Mammary epithelial cell (primary cell): ENCODE measurements around the gene DOCK6.

Source experiments
- EZH2 ChIP-seq: IDR thresholded peaks from 2 replicates; pipeline ENCODE4 v1.6.1; 2012; ENCODE audit warnings: low read length, inconsistent platforms, borderline replicate concordance
- TF ChIP-seq, protein P1 (sequence below), 2 donors: IDR thresholded peaks in 1 of 2; conservative IDR thresholded peaks in 1 of 2; 2 replicates each; pipeline ENCODE4 v1.5.1; 2011 to 2012; ENCODE audit warnings: inconsistent platforms in 2 of 2, low read length in 2 of 2, mild to moderate bottlenecking in 2 of 2, control low read depth in 1 of 2, low read depth in 1 of 2; ENCODE audit not compliant: insufficient read depth in 1 of 2; ENCODE audit errors: extremely low read depth in 1 of 2

- TF ChIP-seq, protein P1, sequence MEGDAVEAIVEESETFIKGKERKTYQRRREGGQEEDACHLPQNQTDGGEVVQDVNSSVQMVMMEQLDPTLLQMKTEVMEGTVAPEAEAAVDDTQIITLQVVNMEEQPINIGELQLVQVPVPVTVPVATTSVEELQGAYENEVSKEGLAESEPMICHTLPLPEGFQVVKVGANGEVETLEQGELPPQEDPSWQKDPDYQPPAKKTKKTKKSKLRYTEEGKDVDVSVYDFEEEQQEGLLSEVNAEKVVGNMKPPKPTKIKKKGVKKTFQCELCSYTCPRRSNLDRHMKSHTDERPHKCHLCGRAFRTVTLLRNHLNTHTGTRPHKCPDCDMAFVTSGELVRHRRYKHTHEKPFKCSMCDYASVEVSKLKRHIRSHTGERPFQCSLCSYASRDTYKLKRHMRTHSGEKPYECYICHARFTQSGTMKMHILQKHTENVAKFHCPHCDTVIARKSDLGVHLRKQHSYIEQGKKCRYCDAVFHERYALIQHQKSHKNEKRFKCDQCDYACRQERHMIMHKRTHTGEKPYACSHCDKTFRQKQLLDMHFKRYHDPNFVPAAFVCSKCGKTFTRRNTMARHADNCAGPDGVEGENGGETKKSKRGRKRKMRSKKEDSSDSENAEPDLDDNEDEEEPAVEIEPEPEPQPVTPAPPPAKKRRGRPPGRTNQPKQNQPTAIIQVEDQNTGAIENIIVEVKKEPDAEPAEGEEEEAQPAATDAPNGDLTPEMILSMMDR (conservative IDR thresholded peaks at IDR 0.05 in 1 of 2, IDR thresholded peaks at IDR 0.05 in 1 of 2; ENCODE audit: extremely low read depth in 1 of 2, insufficient read depth in 1 of 2, low read depth in 1 of 2, low read length in 2 of 2): no peak
- no peak for TF ChIP-seq EZH2
Observed at GRCh38 chr19:11226716-11227166, 35.6 kb downstream of the DOCK6 start.
